ENCODE data around the gene MMADHC. TPM values are rescaled to one million over a fixed set of nuclear protein-coding genes. Genes with fewer than 3 reads are reported as not detected.

Gene MMADHC
- total and polyA plus RNA-seq, 2 of the 13 experiments (the other 11 are each of a cell fraction or from before 2014, with no cell fraction given): 90.2 to 210 TPM

DNA sequence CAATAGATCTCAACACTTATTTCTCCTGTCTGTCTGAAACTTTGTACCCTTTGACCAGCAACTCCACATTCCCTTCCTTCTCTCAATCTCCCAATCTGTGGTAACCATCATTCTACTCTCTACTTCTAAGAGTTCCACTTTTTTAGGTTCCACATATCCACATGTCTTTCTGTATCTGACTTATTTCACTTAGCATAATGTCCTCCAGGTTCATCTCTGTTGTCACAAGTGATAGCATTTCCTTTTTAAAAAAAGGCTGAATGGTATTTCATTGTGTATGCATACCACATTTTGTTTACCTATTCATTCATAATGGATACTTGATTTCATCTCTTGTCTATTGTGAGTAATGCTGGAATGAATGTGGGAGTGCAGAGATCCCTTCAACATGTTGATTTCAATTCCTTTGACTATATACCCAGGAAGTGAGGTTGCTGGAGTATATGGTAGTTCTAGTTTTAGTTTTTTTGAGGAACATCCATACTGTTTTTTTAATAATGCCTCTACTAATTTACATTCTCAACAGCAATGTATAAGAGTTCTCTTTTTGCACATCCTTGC lies 18.8 kb upstream of the MMADHC start:
- POLR2A ChIA-PET: no interaction called here
- FAIRE-seq: no peak
- no peak overlapping the region for H3K9ac ChIP-seq (ENCODE audit: insufficient read depth, low read depth, low read length)

DNA sequence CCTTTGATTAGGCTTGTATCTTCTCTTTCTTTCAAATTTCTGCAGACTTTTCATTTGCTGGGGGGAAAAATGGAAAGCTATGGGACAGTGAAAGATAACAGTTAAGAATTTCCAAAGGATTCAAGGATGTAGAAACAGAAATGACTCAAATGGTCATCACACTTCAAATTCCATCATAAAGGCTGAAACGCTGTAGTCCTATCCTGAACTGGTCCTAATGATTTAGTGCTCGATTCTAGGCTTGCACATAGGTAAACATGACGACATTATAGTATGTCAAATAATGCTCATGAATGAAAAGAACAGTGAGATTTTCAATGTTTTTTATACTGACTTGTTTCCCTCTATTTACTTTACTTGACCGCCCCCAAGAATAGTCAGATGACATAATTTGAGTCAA lies 15.7 kb upstream of the MMADHC start:
- H4K20me1 ChIP-seq (ENCODE audit: insufficient read depth, low read length): no peaks in the 10 kb centered on the region
- in situ Hi-C loops (cut with HindIII; ENCODE audit: extremely low pct_ligation_motif_present, low pct_unique_long_range_greater_than_20kb) (loop anchor here (10.0 kb wide), 1 partner anchor 112 kb away; no protein-coding TSS in a partner anchor), intact Hi-C loops (cut with micrococcal nuclease; ENCODE audit: unreplicated experiment) (no loop called here)
- no TSS peak for BruUV-seq (replicated peaks)
- H3K27ac ChIP-seq (ENCODE audit: extremely low read length, insufficient read depth, low read length): no peak overlapping the region
- FAIRE-seq (no peak), DNase-seq (ENCODE audit: low spot score) (no peak), ATAC-seq (no peak)
- no peak overlapping the region for H3K4me3 ChIP-seq (replicated peaks in 1 of 3; ENCODE audit: insufficient read depth in 1 of 3, low read depth in 2 of 3, low read length in 3 of 3)
- no peak overlapping the region for H3K4me2 ChIP-seq (ENCODE audit: low read depth, low read length)
- no peaks in the 10 kb centered on the region for H3K27me3 ChIP-seq (ENCODE audit: control insufficient read depth in 1 of 2, insufficient read depth in 2 of 2, low read length in 2 of 2)
- ChIA-PET POLR2A (no interaction called here), CTCF (ENCODE audit: low intra/inter-chr PET ratio, low total read pairs) (no interaction called here)
- H3K36me3 ChIP-seq (replicated peaks in 1 of 2; ENCODE audit: control insufficient read depth in 1 of 2, insufficient read depth in 2 of 2, low read length in 2 of 2): no peaks in the 10 kb centered on the region
- no peak overlapping the region for H2AFZ ChIP-seq (ENCODE audit: low read length)
- H3K79me2 ChIP-seq (ENCODE audit: insufficient read depth, low read length): no peaks in the 10 kb centered on the region
- H3K9ac ChIP-seq (ENCODE audit: insufficient read depth, low read depth, low read length): no peak overlapping the region
- no peaks in the 10 kb centered on the region for H3K4me1 ChIP-seq (ENCODE audit: insufficient read depth, low read length)
- 94% methylated on average over 4 of the region's 4 CpGs for WGBS (ENCODE audit: low lambda C conversion rate)
- 0 out of 2 replicates have a peak, but pooled peaks cover 3% of the 10 kb centered on the region for H3K9me3 ChIP-seq (ENCODE audit: low read length)
- TF ChIP-seq SATB2 (CRISPR knock-in tag; IDR thresholded peaks at IDR 0.05) (no peak), KDM5A (IDR thresholded peaks at IDR 0.05; ENCODE audit: borderline replicate concordance, low read length) (no peak), ZFP37 (CRISPR knock-in tag; IDR thresholded peaks at IDR 0.05; ENCODE audit: borderline replicate concordance) (no peak), TBL1XR1 (IDR thresholded peaks at IDR 0.05; ENCODE audit: borderline replicate concordance, low read length, partially characterized antibody) (no peak)
- TF ChIP-seq, protein P1, sequence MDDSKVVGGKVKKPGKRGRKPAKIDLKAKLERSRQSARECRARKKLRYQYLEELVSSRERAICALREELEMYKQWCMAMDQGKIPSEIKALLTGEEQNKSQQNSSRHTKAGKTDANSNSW (CRISPR knock-in tag; IDR thresholded peaks at IDR 0.05; ENCODE audit: borderline replicate concordance): no peak
- TF ChIP-seq, protein P2, sequence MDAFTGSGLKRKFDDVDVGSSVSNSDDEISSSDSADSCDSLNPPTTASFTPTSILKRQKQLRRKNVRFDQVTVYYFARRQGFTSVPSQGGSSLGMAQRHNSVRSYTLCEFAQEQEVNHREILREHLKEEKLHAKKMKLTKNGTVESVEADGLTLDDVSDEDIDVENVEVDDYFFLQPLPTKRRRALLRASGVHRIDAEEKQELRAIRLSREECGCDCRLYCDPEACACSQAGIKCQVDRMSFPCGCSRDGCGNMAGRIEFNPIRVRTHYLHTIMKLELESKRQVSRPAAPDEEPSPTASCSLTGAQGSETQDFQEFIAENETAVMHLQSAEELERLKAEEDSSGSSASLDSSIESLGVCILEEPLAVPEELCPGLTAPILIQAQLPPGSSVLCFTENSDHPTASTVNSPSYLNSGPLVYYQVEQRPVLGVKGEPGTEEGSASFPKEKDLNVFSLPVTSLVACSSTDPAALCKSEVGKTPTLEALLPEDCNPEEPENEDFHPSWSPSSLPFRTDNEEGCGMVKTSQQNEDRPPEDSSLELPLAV (CRISPR knock-in tag; conservative IDR thresholded peaks at IDR 0.05; ENCODE audit: low read depth): no peak

More for the DNA sequence above, 18.8 kb upstream of the MMADHC start:
- Histone ChIP-seq H2AFZ (ENCODE audit: low read length) (no peak overlapping the region), H3K4me1 (ENCODE audit: insufficient read depth, low read length) (no peaks in the 10 kb centered on the region), H3K27ac (ENCODE audit: extremely low read length, insufficient read depth, low read length) (no peak overlapping the region), H3K4me2 (ENCODE audit: low read depth, low read length) (no peak overlapping the region), H3K36me3 (replicated peaks in 1 of 2; ENCODE audit: control insufficient read depth in 1 of 2, insufficient read depth in 2 of 2, low read length in 2 of 2) (no peaks in the 10 kb centered on the region; a peak in 1 of 5 replicates), H3K4me3 (replicated peaks in 1 of 3; ENCODE audit: insufficient read depth in 1 of 3, low read depth in 2 of 3, low read length in 3 of 3) (no peak overlapping the region), H3K79me2 (ENCODE audit: insufficient read depth, low read length) (no peaks in the 10 kb centered on the region), H4K20me1 (ENCODE audit: insufficient read depth, low read length) (no peaks in the 10 kb centered on the region), H3K9me3 (ENCODE audit: low read length) (no peaks in the 10 kb centered on the region), H3K27me3 (ENCODE audit: control insufficient read depth in 1 of 2, insufficient read depth in 2 of 2, low read length in 2 of 2) (no peaks in the 10 kb centered on the region)
- BruUV-seq (replicated peaks): no TSS peak
- in situ Hi-C loops (cut with HindIII; ENCODE audit: extremely low pct_ligation_motif_present, low pct_unique_long_range_greater_than_20kb): loop anchor here (10.0 kb wide), 1 partner anchor 108 kb away; no protein-coding TSS in a partner anchor
- DNase-seq (ENCODE audit: low spot score) (no peak), ATAC-seq (no peak)
- TF ChIP-seq CHD2 (IDR thresholded peaks at IDR 0.05; ENCODE audit: low read depth, low read length) (no peak), KLF15 (CRISPR knock-in tag; IDR thresholded peaks at IDR 0.05; ENCODE audit: borderline replicate concordance) (no peak), ZNF383 (CRISPR knock-in tag; IDR thresholded peaks at IDR 0.05; ENCODE audit: borderline replicate concordance) (no peak), RCOR2 (CRISPR knock-in tag; IDR thresholded peaks at IDR 0.05) (no peak)
- TF ChIP-seq, protein P3, sequence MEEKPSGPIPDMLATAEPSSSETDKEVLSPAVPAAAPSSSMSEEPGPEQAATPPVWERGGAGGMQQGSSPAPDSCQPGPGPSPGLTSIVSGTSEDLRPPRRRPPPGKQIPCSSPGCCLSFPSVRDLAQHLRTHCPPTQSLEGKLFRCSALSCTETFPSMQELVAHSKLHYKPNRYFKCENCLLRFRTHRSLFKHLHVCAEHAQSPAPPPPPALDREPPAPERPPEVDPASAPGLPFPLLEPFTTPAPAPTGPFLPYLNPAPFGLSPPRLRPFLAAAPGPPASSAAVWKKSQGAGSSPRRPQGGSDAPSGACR (CRISPR knock-in tag; IDR thresholded peaks at IDR 0.05): no peak
- TF ChIP-seq, protein P4, sequence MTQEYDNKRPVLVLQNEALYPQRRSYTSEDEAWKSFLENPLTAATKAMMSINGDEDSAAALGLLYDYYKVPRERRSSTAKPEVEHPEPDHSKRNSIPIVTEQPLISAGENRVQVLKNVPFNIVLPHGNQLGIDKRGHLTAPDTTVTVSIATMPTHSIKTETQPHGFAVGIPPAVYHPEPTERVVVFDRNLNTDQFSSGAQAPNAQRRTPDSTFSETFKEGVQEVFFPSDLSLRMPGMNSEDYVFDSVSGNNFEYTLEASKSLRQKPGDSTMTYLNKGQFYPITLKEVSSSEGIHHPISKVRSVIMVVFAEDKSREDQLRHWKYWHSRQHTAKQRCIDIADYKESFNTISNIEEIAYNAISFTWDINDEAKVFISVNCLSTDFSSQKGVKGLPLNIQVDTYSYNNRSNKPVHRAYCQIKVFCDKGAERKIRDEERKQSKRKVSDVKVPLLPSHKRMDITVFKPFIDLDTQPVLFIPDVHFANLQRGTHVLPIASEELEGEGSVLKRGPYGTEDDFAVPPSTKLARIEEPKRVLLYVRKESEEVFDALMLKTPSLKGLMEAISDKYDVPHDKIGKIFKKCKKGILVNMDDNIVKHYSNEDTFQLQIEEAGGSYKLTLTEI (CRISPR knock-in tag; conservative IDR thresholded peaks at IDR 0.05): no peak
- CTCF ChIA-PET (ENCODE audit: low intra/inter-chr PET ratio, low total read pairs): no interaction called here
- intact Hi-C loops (cut with micrococcal nuclease; ENCODE audit: unreplicated experiment): no loop called here

Data from HepG2 (cell line).